ENCODE measurements around the gene TTLL13.
"Not testable (repeated sequence)": the region's sequence is repeated elsewhere in the genome, so short reads cannot be mapped to it uniquely, and the experiment has no call there.

TTLL13 gene

DNA sequence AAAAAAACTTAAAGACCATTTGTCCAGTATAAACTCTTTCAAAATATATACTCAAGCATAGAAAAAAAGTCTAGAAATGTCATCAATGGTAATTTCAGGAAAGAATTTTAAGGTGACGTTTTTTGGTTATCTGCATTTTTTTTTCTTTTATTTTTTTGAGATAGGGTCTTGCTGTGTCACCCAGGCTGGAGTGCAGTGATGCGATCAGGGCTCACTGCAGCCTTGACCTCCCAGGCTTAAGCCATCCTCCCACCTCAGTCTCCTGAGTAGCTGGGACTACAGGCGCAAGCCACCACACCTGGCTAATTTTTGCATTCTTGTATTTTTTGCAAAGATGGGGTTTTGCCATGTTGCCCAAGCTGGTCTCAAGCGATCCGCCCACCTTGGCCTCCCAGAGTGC, 31.4 kb downstream of the TTLL13 start:
- not testable (repeated sequence) for DNase-seq (ENCODE audit: low read depth in 2 of 3, low spot score in 2 of 3)

DNA sequence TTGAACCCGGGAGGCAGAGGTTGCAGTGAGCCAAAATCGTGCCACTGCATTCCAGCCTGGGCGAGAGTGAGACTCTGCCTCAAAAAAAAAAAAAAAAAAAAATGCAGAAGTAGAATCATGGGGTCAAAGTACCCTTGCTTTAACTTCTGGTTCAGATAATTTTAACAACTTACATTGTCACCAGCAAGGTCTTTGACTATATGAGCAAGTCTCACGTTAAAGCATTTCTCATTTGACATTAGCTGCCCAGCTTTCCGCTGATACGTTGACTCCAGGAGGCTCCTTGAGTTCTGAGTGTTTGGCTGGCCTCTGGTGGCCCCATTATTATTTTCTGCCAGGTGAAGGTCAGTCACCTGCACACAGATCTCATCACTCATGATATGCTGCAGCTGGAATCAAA, 32.3 kb downstream of the TTLL13 start:
- not testable (repeated sequence) for DNase-seq (ENCODE audit: low read depth in 2 of 3, low spot score in 2 of 3)

DNA sequence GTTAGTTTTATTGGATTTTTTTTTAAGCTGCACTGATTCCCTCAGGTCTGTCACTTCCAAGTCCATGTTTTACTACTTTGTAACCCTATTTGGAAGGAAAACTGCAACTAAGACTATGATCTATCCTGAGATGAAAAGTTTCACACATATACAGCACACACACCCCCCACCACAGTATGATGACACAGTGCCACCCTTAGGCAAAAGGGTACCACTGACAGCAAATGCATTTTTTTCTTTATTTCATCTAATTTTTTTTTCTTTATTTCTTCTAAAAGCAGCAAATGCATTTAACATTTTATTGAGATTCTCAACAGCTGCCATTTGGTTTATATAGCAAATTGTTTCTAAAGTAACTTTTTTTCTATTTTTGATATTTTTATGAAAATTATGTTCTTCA, 37.3 kb downstream of the TTLL13 start:
- no peak for DNase-seq (ENCODE audit: low read depth in 2 of 3, low spot score in 2 of 3)

DNA sequence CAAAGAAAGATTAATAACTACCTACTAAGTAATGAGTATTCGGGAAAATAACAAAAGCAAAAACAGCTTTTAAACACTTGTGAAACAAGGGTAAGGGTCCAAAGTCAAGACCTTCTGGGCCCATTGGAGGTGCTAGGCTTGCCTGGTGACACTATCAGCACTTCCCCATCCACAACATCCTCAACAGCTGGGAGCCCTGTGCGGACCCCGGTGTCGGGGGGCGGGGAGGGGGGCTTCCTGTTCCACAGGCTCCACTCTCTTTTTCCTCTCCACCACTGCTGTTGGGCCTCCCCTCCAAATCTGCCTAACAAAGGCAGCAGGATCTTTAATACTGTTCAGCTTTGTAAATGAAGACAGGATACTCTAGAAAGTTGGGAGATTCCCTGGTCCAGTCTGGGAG, 37.7 kb downstream of the TTLL13 start:
- no peak for DNase-seq (ENCODE audit: low read depth in 2 of 3, low spot score in 2 of 3)

DNA sequence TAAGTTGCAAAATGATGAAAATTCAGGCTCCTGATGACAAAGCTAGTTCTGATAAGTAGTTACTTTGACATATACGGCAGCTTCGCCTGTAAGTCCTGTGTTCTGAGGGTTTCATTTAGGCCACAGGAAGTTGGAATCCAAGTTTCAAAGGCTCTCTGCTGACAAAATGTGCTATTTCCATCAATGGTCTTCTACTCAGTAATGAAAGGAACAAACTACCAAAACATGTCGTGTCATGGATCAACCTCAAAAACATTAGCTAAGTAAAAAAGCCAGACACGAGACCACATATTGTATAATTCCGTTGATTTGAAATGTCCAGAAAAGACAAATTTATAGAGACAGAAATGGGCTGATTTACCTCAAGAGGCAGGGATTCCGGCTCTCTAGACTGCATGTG, 38.6 kb downstream of the TTLL13 start:
- DNase-seq (ENCODE audit: low read depth in 2 of 3, low spot score in 2 of 3): no peak

DNA sequence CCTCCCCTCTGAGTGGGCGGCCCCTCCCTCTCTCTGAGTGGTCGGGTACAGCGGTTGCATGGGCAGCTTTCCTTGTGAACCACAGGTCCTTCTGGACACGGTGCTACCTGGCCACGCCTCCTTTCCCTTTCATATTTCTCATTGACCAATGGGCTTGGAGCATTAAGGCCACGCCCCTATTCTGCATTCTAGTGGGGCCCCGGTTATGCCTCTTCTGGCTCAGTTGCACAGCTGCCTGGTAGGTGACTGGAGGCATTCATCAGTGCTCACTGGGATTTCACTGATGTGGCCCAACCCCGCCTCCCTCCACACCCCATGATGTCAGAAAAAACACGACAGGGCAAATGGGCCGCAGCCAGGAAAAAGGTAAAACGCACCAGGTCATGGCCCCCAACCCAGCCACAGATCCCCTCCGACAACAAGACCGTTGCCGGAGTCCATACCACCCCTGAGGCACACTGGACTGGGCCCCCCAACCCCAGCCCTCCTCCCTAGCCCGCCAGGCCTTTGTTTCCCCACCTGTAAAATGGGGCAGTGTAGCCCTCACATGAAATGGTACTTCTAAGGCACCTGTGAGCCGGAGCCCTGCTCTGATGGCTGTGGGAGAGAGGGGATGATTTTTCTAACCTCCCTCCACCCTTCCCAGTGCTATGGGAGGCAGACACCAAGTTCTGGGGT, 42.5 kb downstream of the TTLL13 start:
- DNase-seq (ENCODE audit: low read depth in 2 of 3, low spot score in 2 of 3): no peak

DNA sequence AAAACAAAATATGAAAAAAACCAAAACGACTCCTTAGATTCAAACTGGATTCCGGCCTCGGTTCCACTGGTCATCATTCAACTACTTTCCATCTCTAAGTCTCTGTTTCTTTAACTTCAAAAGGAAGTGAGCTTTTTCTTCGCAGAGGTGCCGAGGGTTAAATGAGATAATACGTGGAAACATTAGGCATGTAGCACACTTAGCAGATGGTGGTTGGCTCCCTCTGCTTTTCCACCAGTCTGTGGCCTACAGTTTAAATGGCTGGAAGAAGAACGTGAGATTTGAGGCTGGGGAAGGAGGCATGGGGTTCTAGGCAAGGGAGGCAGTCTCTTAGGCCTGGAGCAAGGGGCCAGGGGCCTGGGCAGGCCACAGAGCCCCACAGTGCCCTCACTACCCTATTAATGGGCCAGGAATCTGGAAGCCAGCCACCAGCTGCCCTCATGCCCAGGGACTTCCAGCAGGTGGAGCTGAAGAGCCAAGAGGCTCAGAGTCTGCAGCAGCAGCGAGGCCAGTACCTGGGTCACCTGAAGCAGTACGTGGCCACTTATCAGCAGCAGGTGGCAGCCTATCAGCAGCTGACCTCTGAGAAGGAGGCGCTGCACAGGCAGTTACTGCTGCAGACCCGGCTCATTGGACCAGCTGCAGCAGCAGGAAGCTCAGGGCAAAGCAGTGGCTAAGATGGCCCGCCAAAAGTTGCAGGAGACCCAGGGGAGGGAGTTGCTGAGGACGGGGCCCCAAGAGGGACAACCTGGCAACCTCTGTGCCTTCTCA, 43.9 kb downstream of the TTLL13 start:
- peak; percentile 37 to 51 (median 40) for DNase-seq (ENCODE audit: low read depth in 2 of 3, low spot score in 2 of 3)

DNA sequence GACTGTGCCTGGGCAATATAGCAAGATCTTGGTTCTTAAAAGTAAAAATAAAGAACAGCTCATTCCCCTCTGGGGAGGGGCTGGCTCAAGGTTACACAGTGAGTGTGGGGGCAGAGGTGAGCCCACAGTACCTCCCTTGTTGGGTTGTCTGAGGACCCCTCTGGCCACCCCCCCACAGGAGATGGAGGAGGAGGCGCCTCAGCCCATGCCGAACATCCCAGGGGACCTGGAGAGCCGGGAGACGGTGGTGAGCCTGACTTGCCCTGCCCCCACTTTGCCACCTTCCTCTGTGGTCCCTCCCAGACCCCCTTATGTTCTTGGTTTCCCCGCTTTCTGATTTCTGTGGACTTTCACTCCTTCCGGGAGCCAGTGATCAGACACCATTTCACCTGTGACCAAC, 44.8 kb downstream of the TTLL13 start:
- DNase-seq (ENCODE audit: low read depth in 2 of 3, low spot score in 2 of 3): no peak

DNA sequence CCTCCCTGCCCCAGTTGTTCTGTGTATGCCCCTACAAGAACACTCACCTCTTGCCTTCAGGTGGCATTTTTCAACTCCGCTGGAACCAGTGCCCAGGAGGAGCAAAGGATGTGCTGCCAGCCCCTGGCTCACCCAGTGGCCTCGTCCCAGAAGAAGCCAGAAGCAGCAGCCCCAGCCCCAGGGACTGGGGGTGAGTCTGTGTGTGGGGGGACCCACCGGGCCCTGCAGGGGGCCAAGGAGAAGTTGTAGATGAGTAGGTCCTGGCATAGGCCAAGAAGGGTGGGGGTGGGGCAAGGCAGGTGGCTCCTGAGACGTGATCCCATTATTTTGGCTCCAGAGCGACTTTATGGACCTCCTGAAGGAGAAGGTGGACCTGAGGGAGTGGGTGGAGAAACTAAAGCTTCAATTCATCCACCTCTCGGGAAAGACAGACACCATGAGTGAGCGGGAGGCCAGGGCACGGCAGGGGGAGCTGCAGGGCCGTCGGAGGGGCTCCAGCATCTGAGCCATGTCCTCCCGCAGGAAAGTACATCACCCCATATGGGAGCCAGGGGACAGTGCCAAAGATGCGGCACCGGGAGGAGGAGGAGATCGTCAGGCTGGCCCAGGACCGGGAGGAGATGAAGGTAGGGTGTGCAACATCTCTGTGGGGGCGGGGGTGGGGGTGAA, 45.4 kb downstream of the TTLL13 start:
- no peak for DNase-seq (ENCODE audit: low read depth in 2 of 3, low spot score in 2 of 3)

DNA sequence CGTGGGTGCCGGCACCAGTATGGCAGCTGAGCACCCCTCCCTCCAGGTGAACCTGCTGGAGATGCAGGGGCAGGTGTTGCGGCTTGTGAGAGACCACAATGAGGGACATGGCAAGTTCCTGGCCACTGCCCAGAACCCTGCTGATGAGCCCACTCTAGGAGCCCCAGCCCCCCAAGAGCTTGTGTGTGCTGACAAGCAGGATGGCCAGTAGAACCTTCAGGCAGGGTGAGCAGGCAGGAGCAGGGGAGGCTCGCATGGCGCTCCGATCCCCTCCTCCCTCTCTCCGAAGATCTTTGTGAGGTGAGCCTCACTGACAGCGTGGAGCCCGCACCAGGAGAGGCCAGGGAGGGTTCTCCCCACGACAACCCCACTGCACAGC, 45.9 kb downstream of the TTLL13 start:
- DNase-seq (ENCODE audit: low read depth in 2 of 3, low spot score in 2 of 3): no peak

DNA sequence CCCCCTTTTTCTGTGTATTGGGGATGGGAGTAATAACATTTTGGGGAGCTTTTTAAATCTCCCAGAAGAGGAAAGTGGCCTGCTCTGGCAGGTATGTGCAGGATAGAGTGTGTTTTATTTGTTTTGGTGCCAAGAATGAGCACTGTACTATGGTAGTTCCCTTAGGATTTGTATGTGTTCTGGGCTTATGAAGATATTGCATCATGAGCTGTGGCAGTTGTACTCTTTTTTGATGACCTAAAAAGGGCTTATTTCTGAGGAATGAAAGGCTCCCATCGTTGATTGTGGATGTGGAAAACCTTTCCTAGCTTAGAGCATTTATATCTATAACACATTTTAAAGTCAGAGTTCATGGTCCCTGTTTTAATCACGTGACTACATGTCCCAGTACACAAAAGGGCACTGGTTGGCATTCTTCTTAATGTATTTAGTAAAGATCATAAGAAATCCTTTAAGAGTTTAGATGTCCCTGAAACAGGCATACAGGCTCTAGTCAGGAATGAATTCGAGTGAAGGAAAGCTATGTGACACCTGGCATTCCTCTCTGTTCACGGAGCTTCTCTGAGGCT, 47.0 kb downstream of the TTLL13 start:
- not testable (repeated sequence) for DNase-seq (ENCODE audit: low read depth in 2 of 3, low spot score in 2 of 3)

DNA sequence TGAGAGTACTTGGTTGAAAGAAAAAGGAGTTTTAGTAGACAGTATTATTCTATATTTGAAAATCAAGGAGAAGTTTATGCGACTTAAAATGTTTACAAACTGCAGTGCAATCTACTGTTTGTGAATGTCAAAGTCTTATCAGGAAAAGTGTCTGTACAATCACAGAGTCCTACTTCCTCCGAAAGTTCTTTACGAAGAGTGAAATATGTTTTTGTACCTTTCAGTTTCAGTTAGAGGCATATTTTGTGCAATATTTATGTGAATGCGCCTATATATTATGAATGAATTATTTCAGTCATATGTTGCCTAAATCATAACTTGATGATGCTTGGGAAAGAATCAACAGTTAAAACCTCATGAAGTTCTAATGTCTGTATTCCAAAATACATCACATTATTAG, 47.7 kb downstream of the TTLL13 start:
- no peak for DNase-seq (ENCODE audit: low read depth in 2 of 3, low spot score in 2 of 3)

DNA sequence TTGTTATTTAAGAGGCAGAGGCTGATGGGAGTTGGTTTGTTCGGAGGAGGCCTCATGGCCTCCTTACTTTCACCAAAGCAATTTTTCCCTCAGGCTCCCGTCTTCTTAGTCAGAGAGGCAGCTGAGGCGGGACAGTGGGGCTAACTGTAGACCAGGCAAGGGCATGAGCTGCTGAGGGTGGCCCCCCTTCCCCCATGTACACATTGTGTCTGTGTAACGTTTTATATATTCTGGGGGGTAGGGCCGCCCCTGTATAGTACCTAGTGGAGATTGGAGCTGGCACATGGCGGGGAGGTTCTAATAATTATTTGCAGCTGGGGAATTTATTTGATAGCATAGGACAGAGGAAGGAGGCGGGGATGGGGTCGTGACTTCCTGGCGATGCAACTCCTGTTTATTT, 51.2 kb downstream of the TTLL13 start:
- DNase-seq (ENCODE audit: low read depth in 2 of 3, low spot score in 2 of 3): no peak

DNA sequence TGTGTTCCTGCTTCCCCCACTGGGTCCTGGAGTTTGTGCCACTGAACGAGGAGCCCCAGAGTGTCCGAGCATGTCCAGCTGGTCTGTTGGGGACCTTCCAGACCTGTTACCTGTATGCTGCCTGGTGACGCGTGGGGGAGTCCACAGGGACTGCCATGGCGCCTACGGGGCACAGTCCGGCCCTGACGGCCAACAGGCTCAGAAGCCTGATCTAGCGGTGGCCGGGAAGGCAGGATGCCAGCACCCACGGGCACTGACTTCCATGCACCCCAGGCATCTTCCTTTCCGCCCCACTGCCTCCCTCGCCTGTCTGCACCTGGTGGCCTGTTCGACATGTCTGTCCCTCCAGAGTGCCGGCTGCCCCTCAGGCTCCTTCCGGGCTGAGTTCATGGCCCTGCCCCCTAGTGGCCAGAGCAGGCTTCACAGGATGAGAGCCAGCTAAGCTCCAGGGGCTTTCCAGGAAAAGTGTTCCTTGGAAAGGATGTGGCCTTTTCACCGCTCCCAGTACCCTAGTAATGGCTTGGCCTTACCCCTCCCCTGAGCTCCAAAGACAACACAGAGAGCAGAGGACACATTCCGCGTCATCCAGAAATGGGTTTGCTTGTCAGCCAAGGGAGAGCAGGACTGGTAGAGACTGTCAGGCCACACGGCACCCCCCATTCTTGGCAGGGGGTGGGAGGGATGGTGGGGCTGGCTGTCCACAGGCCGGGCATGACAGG, 51.8 kb downstream of the TTLL13 start:
- DNase-seq (ENCODE audit: low read depth in 2 of 3, low spot score in 2 of 3): peak in 1 of 3 experiments; percentile 60

DNA sequence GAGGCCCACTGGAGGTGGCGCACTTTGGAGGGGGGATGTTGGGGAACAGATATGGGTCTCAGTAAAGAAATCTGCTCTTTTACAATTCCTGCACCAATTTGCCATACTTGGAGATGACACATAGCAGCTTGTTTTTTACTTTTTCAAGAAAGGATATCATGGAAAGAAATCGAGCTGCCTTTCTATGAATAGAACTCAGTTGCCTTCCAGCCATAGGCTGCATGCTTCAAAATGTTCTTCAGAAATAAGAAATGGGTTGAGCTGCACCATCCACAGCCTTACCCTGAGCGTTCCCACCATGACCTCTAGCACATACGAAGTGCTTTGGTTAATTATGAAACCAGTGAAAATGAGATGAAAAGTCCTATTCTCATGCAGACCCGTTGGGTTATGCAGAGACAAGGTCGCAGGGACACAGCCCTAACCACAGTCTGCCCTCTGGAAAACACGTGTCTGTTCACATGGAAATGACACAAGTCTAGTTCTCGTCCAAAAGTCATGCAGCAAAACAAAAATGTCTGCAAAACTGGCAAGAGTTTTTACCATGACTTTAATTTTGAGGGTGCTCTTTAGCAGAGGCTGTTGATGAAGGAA, 52.4 kb downstream of the TTLL13 start:
- no peak for DNase-seq (ENCODE audit: low read depth in 2 of 3, low spot score in 2 of 3)

DNA sequence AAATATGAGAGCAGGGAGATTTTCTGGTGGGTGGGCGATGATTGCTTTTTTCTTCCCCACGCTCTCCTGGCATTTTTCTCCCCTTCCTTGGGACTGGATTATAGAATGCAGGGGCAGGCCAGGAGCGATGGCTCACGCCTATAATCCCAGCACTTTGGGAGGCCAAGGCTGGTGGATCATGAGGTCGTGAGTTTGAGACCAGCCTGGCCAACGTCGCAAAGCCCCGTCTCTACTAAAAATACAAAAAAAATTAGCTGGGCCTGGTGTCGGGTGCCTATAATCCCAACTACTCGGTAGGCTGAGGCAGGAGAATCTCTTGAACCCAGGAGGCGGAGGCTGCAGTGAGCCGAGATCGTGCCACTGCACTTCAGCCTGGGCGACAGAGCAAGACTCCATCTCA, 56.0 kb downstream of the TTLL13 start:
- not testable (repeated sequence) for DNase-seq (ENCODE audit: low read depth in 2 of 3, low spot score in 2 of 3)

DNA sequence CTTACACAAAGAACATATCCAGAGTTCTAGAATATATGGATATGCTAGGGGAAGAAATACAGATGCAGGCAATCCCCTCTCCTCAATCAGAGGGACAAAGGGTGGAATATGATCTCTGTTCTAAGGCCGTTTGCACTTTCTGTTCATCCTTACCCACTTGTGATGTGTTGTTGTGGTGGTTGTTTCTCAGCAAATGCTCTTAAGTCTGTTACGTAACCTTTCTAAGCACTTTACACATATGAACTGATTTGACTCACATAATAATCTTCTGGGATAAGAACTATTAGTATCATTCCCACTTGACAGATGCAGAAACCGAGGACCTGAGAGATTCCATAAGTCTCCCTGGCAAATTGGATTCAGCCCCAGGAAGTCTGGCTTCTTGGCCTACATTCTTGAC, 56.6 kb downstream of the TTLL13 start:
- DNase-seq (ENCODE audit: low read depth in 2 of 3, low spot score in 2 of 3): no peak

DNA sequence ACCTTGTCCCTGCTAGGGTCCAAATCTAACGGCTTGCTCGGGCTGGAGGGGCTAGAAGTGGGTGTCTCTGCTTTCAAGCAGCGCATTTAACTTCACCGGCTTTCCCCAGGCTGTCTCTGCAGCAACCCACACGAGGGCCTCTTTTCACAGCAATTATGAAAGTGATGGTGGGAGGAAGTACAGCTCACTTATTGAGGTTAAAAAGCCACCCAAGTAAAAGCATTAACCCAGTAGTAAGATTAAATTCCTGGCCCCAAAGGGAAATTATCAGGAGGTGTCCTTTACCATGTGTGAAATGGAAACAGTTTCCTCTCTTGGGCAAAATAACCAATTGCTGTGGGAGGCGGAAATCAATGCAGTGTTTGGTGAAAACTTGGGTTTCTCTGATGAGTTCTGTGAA, 57.2 kb downstream of the TTLL13 start:
- DNase-seq (ENCODE audit: low read depth in 2 of 3, low spot score in 2 of 3): no peak

DNA sequence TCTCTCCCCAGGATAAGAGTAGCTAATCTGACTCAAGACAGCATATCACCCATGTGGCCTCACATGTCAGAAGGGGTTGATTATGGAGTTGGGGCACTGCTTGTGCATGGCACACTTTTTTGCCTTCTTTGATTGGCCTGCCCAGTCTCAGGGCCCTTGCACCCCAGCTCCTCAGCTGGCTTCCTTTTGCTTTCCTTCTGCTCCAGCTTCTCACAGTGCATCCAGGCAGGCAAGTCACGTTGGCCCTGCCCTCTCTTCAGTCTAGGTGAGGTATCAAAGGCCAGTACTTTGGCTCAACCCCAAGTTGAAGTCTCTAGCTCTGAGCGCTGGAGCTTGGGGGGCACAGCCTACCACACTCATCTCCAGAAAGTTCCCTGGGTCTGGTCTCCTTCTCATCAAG, 58.3 kb downstream of the TTLL13 start:
- no peak for DNase-seq (ENCODE audit: low read depth in 2 of 3, low spot score in 2 of 3)

DNA sequence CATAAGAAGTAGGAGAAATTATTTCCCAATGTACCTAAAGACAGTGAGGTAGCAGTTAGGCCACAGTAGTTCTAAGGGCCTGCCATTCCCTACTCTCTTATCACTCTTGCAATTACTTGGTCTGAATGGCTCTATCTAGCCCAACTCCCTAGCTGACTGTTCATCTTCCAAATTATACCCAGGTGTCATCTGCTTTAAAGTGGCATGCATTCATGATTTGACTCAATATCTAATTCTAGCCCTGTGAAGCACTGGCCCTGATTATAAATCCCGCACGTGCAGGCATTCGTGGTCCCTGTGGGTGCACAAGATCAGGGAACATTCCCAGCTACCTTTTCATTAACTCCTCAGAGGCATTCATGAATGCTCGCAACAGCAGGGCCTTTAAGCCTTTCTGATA, 59.7 kb downstream of the TTLL13 start:
- DNase-seq (ENCODE audit: low read depth in 2 of 3, low spot score in 2 of 3): no peak
